ENCODE data around the gene MICALL2.
A peak's percentile ranks its signal among the peaks of the same experiment; 100 is the strongest.

MICALL2 gene

GRCh38 chr7:1458683-1459511 is at the start of gene MICALL2:
Gene MICALL2, minus strand, starts transcription at chr7:1459470. Its CDS starts 144 bp downstream, at chr7:1459326.
- no peak for DNase-seq

DNA sequence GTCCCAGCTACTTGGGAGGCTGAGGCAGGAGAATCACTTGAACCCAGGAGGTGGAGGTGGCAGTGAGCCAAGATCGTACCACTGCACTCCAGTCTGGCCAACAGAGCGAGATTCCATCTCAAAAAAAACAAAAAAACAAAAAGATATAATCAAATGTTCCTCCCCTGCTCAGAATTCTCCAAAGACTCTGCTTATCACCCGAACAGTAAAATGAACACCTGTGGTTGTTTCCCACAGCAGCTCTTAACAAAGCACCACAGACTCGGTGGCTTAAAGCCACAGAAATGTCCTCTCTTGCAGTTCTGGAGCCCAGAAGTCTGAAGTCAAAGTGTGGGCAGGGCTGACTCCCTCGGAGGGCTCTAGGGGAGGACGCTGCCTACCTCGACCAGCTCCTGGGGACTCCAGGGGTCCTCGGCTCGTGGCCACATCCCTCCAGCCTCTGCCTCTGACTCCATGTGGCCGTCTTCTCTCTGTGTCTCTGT is 49.0 kb upstream of the MICALL2 start:
- no peak for DNase-seq

- DNase-seq = peak; percentile 61
Observed at GRCh38 chr7:1505731-1506550, 46.7 kb upstream of the MICALL2 start.

GRCh38 chr7:1503816-1504775 is 44.8 kb upstream of the MICALL2 start, which contains the start of gene INTS1:
Gene INTS1, minus strand, starts transcription at chr7:1504389. Its CDS starts 429 bp downstream, at chr7:1503960.
- DNase-seq = peak; percentile 88

DNA sequence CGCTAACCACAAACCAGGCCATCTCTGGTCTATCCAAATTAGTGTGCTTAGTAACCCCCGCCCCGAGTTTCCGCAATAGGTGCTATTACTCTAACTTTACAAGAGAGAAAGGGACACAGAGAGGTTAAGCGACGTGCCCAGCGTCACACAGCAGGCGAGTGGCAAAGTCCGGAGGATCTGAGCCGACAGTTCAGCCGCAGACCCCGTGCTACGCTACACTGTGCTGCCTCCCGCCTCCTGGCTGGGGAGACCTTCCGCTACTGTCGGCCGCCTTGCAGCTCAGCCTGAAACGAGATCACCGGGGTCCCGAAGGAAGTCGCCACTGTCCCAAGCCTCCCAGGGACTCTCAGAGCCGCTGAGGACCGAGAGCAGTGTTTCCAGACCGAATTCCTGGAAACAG is 44.1 kb upstream of the MICALL2 start:
- no peak for DNase-seq

GRCh38 chr7:1502845-1503244 is 43.6 kb upstream of the MICALL2 start:
- DNase-seq = no peak

DNA sequence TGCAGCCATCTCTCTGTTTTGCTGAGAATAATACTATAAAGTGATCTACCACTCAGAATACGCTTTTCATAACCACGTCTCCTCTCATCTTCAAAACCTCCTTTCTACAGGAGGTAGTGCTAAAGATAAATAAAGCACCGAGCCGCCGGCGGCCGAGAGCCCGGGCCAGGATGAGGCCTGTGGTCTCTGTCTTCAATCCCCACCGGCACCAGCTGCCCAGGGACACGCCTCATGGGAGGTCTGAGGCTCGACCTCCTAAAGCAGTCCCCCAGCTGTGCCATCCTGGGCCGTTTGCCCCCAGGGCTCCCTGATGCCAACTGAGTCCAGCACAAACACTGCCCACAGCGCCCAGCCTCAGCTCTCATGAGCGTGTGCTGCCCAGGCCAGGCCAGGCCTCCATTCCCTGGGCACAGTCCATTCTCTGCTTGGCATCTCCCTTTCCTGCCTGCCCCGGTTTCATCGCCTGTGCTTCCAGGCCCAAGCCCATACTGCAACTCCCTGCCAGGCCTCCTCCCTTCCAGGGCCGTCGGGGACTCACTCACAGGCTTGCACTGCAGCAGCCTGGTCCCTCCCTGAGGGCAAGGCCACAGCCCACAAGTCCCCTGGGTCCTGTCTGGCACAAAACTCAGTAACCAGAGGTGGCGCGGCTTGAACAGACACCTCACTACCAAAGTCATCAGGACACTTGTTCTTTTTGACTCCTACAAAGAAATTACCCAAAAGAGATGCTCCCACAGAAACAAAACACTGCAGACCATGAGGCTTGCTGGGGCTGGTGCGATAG is 42.4 kb upstream of the MICALL2 start:
- no peak for DNase-seq

DNA sequence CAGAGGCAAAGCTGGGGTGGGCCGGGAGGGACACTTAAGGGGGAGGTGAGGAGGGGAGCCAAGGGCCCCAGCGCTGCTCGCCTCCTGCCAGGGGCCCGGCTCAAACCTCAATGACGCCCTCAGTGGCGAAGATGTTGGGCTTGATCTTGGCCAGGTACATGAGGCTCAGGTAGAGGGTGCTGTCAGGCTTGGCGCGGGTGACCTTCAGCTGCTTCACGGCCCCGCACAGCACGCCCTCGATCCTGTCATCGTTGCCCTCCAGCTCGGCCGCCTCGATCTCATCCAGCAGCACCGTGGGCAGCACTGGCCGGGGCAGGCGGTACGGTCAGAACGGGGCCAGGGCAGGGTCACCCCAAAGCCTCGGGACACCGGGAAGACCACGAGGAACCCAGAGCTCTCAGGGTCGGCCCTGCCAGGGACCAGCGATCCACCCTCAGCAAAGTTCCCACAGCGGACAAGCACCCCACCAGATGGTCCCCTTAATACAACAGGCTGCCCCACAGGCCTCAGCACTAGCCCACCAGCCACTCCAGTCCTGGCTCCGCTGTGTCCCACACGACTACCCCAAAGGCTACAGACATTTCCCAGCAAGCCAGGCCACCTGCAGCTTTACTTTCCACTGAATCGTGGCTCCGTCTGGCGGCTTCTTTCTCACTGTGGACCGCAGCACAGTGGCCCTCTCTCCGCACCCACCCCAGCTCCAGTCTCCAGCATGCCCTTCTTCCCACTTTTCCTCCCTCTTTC is 41.0 kb upstream of the MICALL2 start:
- DNase-seq = no peak

DNA sequence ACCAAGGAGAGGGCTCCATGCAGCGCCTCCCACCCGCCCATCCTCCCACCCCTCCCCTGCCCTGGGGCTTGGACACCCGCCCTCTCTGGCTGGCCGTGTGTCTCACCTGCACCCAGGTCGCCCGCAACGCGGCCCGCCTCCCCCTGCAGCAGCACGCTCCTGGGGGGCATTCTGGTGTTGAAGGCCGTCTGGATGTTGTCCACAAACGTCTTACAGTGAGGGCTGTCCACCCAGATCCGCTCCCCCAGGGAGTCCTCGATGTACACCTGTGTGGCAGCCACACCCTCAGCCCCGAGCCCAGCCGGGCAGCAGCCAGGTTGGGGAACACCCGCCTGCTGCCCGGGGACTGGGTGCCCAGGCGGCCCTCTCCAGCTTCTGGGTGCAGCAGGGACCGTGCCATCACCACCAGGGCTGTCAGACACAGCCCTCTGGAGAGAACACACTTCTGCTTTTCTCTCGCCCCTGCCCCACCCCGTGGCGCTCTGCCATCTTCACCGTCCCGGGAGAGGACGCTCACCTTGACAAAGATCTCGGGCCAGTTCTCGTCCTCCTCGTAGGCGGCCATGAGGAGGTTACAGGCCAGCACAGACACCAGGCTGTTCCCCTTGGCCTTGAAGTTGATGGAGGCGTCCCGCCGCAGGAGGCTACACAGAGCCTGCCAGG is 40.2 kb upstream of the MICALL2 start:
- DNase-seq = no peak

GRCh38 chr7:1498370-1499305 is 39.4 kb upstream of the MICALL2 start:
- DNase-seq = no peak

GRCh38 chr7:1497293-1497927 is 38.1 kb upstream of the MICALL2 start:
- no peak for DNase-seq

DNA sequence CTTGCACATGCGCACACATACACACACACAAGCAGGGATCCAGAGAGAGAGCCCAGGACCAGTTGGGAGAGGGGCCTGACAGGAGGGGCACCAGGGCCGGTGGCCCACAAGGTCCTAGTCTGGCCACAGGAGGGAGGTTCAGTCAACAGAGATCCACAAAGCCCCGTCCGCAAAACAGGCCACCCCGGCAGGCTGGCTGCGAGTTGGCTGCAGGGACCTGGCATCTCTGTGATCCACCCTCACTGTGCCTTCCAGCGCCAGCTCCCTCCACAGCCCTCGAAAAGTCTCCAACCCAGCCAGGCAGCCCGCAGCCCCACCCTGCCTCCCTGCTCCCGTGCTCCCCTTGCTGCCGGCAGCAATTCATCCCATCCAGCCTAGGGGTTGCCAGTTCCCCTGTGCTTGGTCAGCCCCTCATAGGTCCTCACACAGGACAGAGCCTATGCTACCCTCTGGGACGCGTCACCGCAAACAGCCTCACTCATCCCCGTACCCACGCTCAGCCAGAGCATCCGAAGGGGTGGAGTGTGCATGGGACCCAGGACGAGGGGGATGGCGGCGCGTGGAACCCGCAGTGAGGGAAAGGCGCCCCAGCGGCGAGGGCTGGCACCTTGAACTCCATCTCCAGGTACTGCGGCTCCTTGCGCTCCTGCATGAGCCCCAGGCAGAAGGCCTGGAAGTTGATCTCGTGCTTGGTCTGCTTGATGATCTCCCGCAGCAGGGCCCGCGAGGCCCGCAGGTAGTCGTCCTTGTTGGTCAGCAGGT is 37.4 kb upstream of the MICALL2 start:
- no peak for DNase-seq

DNA sequence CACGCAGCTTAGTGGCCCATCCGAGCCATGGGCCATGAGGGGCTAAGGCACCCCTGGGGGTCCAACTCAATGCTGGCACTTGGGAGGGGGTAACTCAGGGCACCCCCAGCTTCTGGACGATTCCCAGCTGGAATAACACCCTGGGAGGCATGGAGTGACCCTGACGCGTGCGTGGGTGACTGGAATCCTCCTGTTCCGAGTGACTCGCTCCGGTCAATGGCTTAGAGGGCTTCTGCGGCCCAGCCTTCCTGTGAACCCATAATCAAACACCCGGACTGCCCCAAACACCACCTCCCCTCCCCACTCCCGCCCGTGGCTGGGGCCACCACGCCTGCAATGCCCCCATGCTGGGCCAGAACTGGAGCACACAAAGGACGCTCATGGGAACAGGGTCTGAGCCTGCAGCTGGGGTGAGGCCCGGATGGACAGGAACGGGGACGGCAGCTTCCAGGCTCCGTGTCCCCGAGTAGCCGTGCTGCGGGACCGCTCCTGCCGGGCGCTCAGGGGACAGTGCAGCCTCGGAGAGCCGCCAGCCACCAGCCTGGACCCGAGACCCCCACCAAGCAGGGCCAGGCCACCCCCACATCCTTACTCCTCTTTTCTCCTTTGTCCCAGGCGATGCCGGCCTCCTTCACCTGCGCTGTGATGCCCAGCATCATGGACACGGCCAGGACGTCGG is 36.4 kb upstream of the MICALL2 start:
- DNase-seq = no peak

- DNase-seq = no peak
Observed at GRCh38 chr7:1494866-1495563, 35.7 kb upstream of the MICALL2 start.

GRCh38 chr7:1494447-1494846 is 35.2 kb upstream of the MICALL2 start:
- DNase-seq = no peak

GRCh38 chr7:1493571-1493970 is 34.3 kb upstream of the MICALL2 start:
- no peak for DNase-seq

GRCh38 chr7:1493129-1493528 is 33.9 kb upstream of the MICALL2 start:
- DNase-seq = no peak

Data from NCI-H1436 (cell line).